ENCODE data around the gene DNAJC4. TPM values are rescaled to one million over a fixed set of nuclear protein-coding genes. Genes with fewer than 3 reads are reported as not detected.
A peak's percentile ranks its signal among the peaks of the same experiment; 100 is the strongest.

DNAJC4 gene
- total RNA-seq, 2 experiments from 2014 or later, result 14.1 to 42.4 TPM

DNA sequence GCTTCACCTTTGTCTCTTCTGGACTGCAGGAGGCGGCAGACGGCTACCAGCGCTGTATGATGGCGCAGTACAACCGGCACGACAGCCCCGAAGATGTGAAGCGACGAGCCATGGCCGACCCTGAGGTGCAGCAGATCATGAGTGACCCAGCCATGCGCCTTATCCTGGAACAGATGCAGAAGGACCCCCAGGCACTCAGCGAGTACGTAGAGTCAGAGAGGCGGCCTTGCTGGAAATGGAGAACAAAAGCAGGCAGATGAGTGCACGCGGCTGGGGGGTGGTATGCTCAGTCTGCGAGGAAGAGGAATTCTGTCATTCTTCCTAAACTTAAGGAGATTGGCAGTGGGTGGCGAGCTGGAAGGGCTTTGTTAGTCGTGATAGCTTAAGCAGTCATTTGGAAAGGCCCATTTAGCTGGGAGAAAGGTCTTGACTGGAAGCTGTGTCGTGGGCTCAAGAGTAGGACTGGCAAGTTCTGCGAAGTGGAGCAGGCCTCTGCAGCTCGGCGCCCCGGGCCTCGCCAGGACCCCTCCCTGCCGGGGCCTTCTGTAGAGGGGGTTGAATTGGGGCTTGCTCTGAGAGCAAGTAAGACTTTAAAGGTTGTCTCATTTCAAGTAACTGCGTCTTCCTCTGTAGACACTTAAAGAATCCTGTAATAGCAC lies 26.8 kb upstream of the DNAJC4 start:
- H3K27ac ChIP-seq (ENCODE audit: low read depth, low read length, poor library complexity, severe bottlenecking), result no peak overlapping the region
- peaks cover 77% of the 10 kb centered on the region for H3K36me3 ChIP-seq (ENCODE audit: insufficient read depth, low read length)
- no TSS peak for BruUV-seq (replicated peaks)
- no peak overlapping the region for H3K4me3 ChIP-seq (ENCODE audit: low read depth, low read length, poor library complexity, severe bottlenecking)
- H2AFZ ChIP-seq (ENCODE audit: low read length), result no peak overlapping the region
- no peak for DNase-seq (ENCODE audit: low spot score)
- ChIA-PET POLR2A (interaction anchor here (1.1 to 4.2 kb wide), 2 partner anchors 18 to 20 kb away, joined by 4 to 28 read pairs; partner anchors contain the start of gene STIP1), CTCF (ENCODE audit: unreplicated experiment) (interaction anchor here (1.0 kb wide), 1 partner anchor 39 kb away, joined by 3 read pairs; no protein-coding TSS in a partner anchor)
- H3K4me2 ChIP-seq (ENCODE audit: low read length), result no peak overlapping the region
- intact Hi-C loops (cut with micrococcal nuclease; ENCODE audit: unreplicated experiment), result loop anchor here (1.0 to 5.0 kb wide), 3 partner anchors 66 to 101 kb away; partner anchors contain the start of gene GPR137
- H3K9me2 ChIP-seq (ENCODE audit: insufficient read depth, low read length), result no peaks in the 10 kb centered on the region
- H4K20me1 ChIP-seq (ENCODE audit: insufficient read depth, low read length), result no peaks in the 10 kb centered on the region
- H3K79me2 ChIP-seq (ENCODE audit: insufficient read depth, low read depth, low read length), result peaks cover 16% of the 10 kb centered on the region; the same call in 1 of the 2 replicates
- no peak for TF ChIP-seq EZH2phosphoT487 (IDR thresholded peaks at IDR 0.05; ENCODE audit: borderline replicate concordance, low read depth, low read length)
- TF ChIP-seq, protein P1, sequence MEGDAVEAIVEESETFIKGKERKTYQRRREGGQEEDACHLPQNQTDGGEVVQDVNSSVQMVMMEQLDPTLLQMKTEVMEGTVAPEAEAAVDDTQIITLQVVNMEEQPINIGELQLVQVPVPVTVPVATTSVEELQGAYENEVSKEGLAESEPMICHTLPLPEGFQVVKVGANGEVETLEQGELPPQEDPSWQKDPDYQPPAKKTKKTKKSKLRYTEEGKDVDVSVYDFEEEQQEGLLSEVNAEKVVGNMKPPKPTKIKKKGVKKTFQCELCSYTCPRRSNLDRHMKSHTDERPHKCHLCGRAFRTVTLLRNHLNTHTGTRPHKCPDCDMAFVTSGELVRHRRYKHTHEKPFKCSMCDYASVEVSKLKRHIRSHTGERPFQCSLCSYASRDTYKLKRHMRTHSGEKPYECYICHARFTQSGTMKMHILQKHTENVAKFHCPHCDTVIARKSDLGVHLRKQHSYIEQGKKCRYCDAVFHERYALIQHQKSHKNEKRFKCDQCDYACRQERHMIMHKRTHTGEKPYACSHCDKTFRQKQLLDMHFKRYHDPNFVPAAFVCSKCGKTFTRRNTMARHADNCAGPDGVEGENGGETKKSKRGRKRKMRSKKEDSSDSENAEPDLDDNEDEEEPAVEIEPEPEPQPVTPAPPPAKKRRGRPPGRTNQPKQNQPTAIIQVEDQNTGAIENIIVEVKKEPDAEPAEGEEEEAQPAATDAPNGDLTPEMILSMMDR (conservative IDR thresholded peaks at IDR 0.05; ENCODE audit: low read length), result no peak
- no peaks in the 10 kb centered on the region for H3K9me3 ChIP-seq (ENCODE audit: low read length)
- H3K4me1 ChIP-seq (ENCODE audit: insufficient read depth, low read length, poor library complexity, severe bottlenecking), result peaks cover 32% of the 10 kb centered on the region

DNA sequence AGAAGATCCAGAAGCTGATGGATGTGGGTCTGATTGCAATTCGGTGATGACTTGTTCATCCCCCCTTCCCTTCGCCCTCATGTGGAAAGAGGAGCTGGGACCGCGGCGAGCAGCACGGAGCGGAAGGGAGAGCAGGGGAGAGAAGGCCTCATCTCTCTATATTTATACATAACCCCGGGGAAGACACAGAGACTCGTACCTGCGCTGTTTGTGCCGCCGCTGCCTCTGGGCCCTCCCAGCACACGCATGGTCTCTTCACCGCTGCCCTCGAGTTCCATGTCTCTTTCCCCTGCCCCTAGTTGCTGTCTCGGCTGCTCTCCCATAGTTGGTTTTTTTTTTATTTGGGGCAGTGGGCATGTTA lies 26.3 kb upstream of the DNAJC4 start:
- Histone ChIP-seq H2AFZ (ENCODE audit: low read length) (no peak overlapping the region), H3K4me2 (ENCODE audit: low read length) (no peak overlapping the region), H3K9me2 (ENCODE audit: insufficient read depth, low read length) (no peaks in the 10 kb centered on the region), H4K20me1 (ENCODE audit: insufficient read depth, low read length) (no peaks in the 10 kb centered on the region), H3K4me1 (ENCODE audit: insufficient read depth, low read length, poor library complexity, severe bottlenecking) (peaks cover 35% of the 10 kb centered on the region), H3K36me3 (ENCODE audit: insufficient read depth, low read length) (peaks cover 82% of the 10 kb centered on the region), H3K9me3 (ENCODE audit: low read length) (no peaks in the 10 kb centered on the region), H3K4me3 (ENCODE audit: low read depth, low read length, poor library complexity, severe bottlenecking) (no peak overlapping the region), H3K79me2 (ENCODE audit: insufficient read depth, low read depth, low read length) (peaks cover 17% of the 10 kb centered on the region; the same call in 1 of the 2 replicates), H3K27ac (ENCODE audit: low read depth, low read length, poor library complexity, severe bottlenecking) (peak overlapping the region; percentile 96)
- intact Hi-C loops (cut with micrococcal nuclease; ENCODE audit: unreplicated experiment), result loop anchor here (1.0 to 5.0 kb wide), 3 partner anchors 65 to 100 kb away; partner anchors contain the start of gene GPR137
- TF ChIP-seq EZH2phosphoT487 (IDR thresholded peaks at IDR 0.05; ENCODE audit: borderline replicate concordance, low read depth, low read length), result no peak
- TF ChIP-seq, protein P1 (conservative IDR thresholded peaks at IDR 0.05; ENCODE audit: low read length), result no peak
- TSS peak; percentile 86 for BruUV-seq (replicated peaks)
- ChIA-PET CTCF (ENCODE audit: unreplicated experiment) (interaction anchor here (1.0 to 2.6 kb wide), 2 partner anchors 38 to 100 kb away, joined by 3 to 14 read pairs; no protein-coding TSS in a partner anchor), POLR2A (interaction anchor here (1.1 to 5.1 kb wide), 5 partner anchors 14 to 37 kb away, joined by 3 to 29 read pairs (median 27); partner anchors contain the start of genes FKBP2, NUDT22, STIP1 and TRPT1)
- DNase-seq (ENCODE audit: low spot score), result no peak
